Activated naive CD4-positive, alpha-beta T cell (primary cell): ENCODE measurements around the gene TRAPPC8.

Source experiments
- DNase-seq, 4 experiments: peaks; one replicate each; lab custom pipeline; 2025; lab: John Stamatoyannopoulos, UW

The TRAPPC8 gene

DNA sequence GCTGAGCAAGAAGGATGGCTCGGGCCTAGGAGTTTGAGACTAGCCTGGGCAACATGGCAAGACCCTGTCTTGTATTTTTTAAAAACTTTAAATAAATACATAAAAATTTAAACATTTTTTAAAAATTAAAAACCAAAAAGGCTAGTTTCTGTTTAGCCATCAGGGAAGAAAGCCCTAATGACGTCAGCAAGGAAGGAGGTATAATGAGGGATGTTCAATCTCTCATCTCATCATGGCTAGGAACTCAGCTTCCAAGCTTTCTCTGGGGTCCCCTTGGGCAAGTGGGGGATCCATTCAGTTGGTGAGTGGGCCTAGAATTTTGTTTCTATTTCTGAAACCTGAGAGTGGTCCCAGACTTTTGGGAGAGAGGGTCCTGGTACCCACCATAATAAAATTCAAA lies 147.2 kb downstream of the TRAPPC8 start:
- no peak for DNase-seq

DNA sequence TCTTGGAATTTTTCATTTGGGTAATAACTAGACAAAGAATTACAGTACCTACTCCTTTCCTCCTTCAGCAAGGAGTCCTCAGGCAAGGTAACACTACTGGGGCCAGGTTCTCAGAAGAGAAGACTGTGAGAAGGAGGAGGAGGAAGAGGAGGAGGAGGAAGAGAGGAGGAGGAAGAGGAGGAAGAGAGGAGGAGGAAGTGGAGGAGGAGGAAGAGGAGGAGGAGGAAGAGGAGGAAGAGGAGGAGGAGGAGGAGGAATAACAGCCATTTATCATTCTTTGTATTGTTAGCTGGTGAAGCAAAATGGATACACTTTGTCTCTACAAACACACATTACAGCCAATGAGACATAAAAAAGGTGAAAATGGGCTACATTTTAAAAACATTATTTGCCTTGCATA lies 149.4 kb downstream of the TRAPPC8 start:
- no peak for DNase-seq

DNA sequence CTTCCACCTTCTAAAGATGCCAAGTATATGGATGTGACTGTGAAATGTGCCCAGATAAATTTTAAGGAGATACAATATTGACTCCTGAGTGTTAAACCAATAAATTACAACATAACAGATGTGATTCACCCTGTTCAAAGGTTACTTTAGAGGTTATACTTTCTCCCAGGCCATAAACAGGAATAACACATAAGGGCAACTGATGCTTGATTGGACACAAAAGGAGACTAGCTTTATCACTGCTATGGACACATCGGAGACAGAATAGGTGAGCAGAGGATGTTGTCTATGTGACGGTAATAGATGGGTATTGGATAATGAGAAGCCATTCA lies 150.4 kb downstream of the TRAPPC8 start:
- no peak for DNase-seq

DNA sequence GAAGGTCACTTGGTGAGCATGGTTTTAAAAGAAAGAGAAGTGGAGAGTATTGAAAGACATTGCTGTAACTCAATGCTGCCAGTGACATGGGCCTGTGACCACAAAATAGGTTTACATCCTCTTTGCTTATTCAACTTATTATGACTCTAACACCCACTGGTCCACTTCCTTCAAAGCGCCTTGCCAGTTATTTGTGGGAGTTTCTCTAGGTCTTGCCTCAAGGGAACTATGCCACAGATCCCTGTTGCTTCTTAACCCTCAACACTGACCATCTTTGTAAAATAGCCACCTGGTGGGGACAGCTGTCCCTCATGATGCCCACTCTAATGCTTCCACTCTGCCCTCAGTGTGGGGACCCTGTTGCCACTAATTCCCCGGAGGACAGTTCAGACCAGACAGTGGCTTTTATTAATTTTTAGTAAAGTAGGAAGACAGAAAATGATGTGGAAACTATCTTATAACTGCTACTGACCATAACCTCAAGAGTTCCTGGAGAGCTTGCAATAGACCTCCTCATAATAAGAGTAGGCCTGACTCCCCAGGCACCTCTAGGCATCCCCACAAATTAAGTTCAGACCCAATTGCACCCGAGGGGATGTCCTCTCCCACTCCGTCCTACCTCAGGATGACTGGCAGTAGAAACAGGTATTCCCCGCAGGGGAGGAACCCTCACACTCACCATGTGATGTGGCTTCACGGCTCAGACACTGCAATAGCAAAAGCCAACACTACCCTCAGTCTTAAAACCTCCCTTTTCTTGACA lies 150.9 kb downstream of the TRAPPC8 start:
- no peak for DNase-seq

DNA sequence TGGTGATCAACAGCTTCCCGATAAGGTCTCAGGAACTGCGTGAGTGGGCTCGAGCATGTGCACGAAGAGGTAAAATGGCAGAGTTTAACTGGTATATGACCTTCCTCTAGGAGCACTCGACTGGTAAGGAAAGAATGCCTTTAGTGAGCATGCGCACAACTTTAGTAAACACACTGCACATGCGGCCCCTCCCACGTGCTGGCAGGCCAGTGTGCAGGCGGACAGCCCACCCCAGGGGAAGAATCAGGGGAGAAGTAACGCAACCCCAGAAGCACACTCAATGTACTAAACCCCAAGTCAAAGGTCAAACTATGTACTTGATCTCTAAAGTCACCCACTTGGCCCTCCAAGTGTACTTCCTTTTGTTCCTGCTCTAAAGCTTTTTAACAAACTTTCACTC lies 153.5 kb downstream of the TRAPPC8 start:
- no peak for DNase-seq

DNA sequence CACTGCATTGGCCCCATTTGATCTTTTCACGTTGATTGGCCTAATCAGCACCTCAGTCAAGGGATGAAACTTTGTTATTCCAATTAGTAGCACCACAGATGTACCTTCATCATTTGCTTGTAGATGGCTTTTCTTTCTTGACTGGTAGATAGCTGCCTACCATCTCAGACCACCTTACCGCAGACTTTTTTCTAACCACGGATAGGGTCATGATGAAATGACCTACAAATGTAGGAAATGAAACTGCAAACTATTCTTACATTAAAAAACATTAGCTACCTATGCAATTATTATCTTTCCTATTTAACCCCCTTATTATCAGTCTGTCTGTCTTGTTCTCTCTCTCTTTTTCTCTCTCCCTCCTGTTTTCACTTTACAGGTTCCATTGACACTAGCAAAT lies 159.9 kb downstream of the TRAPPC8 start:
- no peak for DNase-seq
